ENCODE measurements around the gene NDUFA8. TPM values are rescaled to one million over a fixed set of nuclear protein-coding genes. Genes with fewer than 3 reads are reported as not detected.

NDUFA8 gene
- polyA plus RNA-seq, 1 donor (not counting 4 experiments of a cell fraction or from before 2014, with no cell fraction given): 105 TPM

- no peak overlapping the region for H3K9ac ChIP-seq (ENCODE audit: control insufficient read depth, extremely low read depth, insufficient read depth, low read length)
- H4K20me1 ChIP-seq (ENCODE audit: control insufficient read depth, extremely low read depth, insufficient read depth, low read length): no peaks in the 10 kb centered on the region
- H3K27me3 ChIP-seq (ENCODE audit: control insufficient read depth, extremely low read depth, insufficient read depth, low read length): peaks cover 7% of the 10 kb centered on the region
- dilution Hi-C loops (cut with MboI; ENCODE audit: extremely low pct_ligation_motif_present, low sequenced_read_pairs): no loop called here
- H2AFZ ChIP-seq (ENCODE audit: control insufficient read depth, low read length): no peak overlapping the region
- H3K9me3 ChIP-seq (ENCODE audit: control insufficient read depth, low read depth, low read length): no peaks in the 10 kb centered on the region
- H3K36me3 ChIP-seq (ENCODE audit: control insufficient read depth in 2 of 2, extremely low read depth in 1 of 2, insufficient read depth in 2 of 2, low read length in 2 of 2): no peaks in the 10 kb centered on the region
- H3K4me2 ChIP-seq (ENCODE audit: control insufficient read depth, extremely low read depth, insufficient read depth, low read depth, low read length): no peak overlapping the region
- H3K79me2 ChIP-seq (ENCODE audit: control insufficient read depth, insufficient read depth, low read length): no peaks in the 10 kb centered on the region
- FAIRE-seq (no peak), DNase-seq (ENCODE audit: low read depth, low spot score) (no peak)
- no peaks in the 10 kb centered on the region for H3K4me1 ChIP-seq (ENCODE audit: control insufficient read depth, extremely low read depth, insufficient read depth, low read length)
- TF ChIP-seq CTCF (optimal IDR thresholded peaks at IDR 0.05 in 1 of 3, IDR thresholded peaks at IDR 0.05 in 1 of 3, conservative IDR thresholded peaks at IDR 0.05 in 1 of 3; ENCODE audit: extremely low read depth in 1 of 3, insufficient read depth in 2 of 3, low read length in 3 of 3) (no peak), EZH2 (IDR thresholded peaks at IDR 0.05; ENCODE audit: low read length) (no peak)
- H3K9me1 ChIP-seq (ENCODE audit: control insufficient read depth, extremely low read depth, insufficient read depth, low read length): no peaks in the 10 kb centered on the region
- no peak overlapping the region for H3K4me3 ChIP-seq (ENCODE audit: control insufficient read depth in 2 of 3, extremely low read depth in 1 of 3, insufficient read depth in 2 of 3, low read depth in 1 of 3, low read length in 3 of 3)
- no peak overlapping the region for H3K27ac ChIP-seq (ENCODE audit: control insufficient read depth, insufficient read depth, low read length)
Observed at GRCh38 chr9:122180633-122181032, 21.1 kb upstream of the NDUFA8 start.

GRCh38 chr9:122179690-122180074 is 20.1 kb upstream of the NDUFA8 start:
- Histone ChIP-seq H3K36me3 (ENCODE audit: control insufficient read depth in 2 of 2, extremely low read depth in 1 of 2, insufficient read depth in 2 of 2, low read length in 2 of 2) (no peaks in the 10 kb centered on the region), H3K27ac (ENCODE audit: control insufficient read depth, insufficient read depth, low read length) (no peak overlapping the region), H3K9me1 (ENCODE audit: control insufficient read depth, extremely low read depth, insufficient read depth, low read length) (no peaks in the 10 kb centered on the region), H4K20me1 (ENCODE audit: control insufficient read depth, extremely low read depth, insufficient read depth, low read length) (no peaks in the 10 kb centered on the region), H3K4me3 (ENCODE audit: control insufficient read depth in 2 of 3, extremely low read depth in 1 of 3, insufficient read depth in 2 of 3, low read depth in 1 of 3, low read length in 3 of 3) (no peak overlapping the region), H3K27me3 (ENCODE audit: control insufficient read depth, extremely low read depth, insufficient read depth, low read length) (peaks cover 7% of the 10 kb centered on the region), H2AFZ (ENCODE audit: control insufficient read depth, low read length) (no peak overlapping the region), H3K4me1 (ENCODE audit: control insufficient read depth, extremely low read depth, insufficient read depth, low read length) (no peaks in the 10 kb centered on the region), H3K79me2 (ENCODE audit: control insufficient read depth, insufficient read depth, low read length) (no peaks in the 10 kb centered on the region), H3K4me2 (ENCODE audit: control insufficient read depth, extremely low read depth, insufficient read depth, low read depth, low read length) (no peak overlapping the region), H3K9me3 (ENCODE audit: control insufficient read depth, low read depth, low read length) (no peaks in the 10 kb centered on the region), H3K9ac (ENCODE audit: control insufficient read depth, extremely low read depth, insufficient read depth, low read length) (no peak overlapping the region)
- dilution Hi-C loops (cut with MboI; ENCODE audit: extremely low pct_ligation_motif_present, low sequenced_read_pairs): no loop called here
- TF ChIP-seq CTCF (optimal IDR thresholded peaks at IDR 0.05 in 1 of 3, IDR thresholded peaks at IDR 0.05 in 1 of 3, conservative IDR thresholded peaks at IDR 0.05 in 1 of 3; ENCODE audit: extremely low read depth in 1 of 3, insufficient read depth in 2 of 3, low read length in 3 of 3) (no peak), EZH2 (IDR thresholded peaks at IDR 0.05; ENCODE audit: low read length) (no peak)
- DNase-seq (ENCODE audit: low read depth, low spot score) (no peak), FAIRE-seq (no peak)
